GM12864 (cell line): ENCODE measurements around the gene IFFO2.

Experiments used
- DNase-seq: peaks from one replicate; pipeline ENCODE4 v3.0.0-alpha.2; 2011; ENCODE audit warnings: low read depth
- H3K4me3 ChIP-seq: 2 replicates; pipeline ENCODE4 v1.5.1; 2011; ENCODE audit warnings: mild to moderate bottlenecking, low read depth, low read length, control low read depth
- TF ChIP-seq, protein P1 (sequence below): IDR thresholded peaks from 2 replicates; pipeline ENCODE4 v1.5.1; 2011; ENCODE audit warnings: low read depth, mild to moderate bottlenecking, moderate library complexity, low read length, control low read depth, inconsistent platforms; ENCODE audit errors: missing control alignments

IFFO2 gene

DNA sequence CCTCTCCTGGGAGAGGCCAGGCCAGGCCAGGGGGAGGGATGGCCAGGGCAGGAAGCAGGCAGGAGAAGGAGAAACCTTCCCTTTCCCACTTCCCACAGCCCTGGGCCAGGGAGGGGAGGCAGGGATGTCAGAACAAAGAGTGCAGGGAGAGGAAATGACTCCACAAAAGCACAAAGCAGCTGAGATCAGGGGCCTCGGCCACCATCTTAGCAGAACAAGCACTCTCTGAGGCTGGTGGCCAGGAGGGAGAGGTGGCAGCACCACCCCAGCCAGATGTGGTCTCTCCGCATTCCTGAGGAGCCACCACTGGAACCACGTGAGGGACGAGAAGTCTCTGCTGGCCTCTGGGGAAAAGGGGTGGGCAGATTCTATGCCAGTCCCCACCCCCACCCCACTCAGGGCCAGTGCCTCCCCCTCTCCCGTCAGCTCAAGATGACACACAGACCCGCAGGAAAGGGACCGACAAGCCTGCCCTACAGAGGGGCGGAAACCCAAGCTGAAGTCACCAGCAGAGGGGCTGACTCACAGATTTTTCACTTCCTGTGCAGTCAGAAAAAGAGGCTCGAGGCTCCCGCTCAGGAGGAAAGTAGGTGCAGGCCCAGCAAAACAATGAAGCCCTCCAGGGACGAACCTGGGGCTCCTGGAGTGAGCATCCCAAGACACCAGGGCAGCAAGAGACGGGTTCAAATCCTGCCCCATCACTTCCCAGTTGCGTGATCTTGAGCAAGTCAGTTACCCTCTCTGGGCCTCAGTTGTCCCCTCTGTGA is 30.0 kb downstream of the IFFO2 start:
- TF ChIP-seq, protein P1, sequence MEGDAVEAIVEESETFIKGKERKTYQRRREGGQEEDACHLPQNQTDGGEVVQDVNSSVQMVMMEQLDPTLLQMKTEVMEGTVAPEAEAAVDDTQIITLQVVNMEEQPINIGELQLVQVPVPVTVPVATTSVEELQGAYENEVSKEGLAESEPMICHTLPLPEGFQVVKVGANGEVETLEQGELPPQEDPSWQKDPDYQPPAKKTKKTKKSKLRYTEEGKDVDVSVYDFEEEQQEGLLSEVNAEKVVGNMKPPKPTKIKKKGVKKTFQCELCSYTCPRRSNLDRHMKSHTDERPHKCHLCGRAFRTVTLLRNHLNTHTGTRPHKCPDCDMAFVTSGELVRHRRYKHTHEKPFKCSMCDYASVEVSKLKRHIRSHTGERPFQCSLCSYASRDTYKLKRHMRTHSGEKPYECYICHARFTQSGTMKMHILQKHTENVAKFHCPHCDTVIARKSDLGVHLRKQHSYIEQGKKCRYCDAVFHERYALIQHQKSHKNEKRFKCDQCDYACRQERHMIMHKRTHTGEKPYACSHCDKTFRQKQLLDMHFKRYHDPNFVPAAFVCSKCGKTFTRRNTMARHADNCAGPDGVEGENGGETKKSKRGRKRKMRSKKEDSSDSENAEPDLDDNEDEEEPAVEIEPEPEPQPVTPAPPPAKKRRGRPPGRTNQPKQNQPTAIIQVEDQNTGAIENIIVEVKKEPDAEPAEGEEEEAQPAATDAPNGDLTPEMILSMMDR, result peak; percentile 19
- peak overlapping the region; percentile 58 for H3K4me3 ChIP-seq
- DNase-seq, result peak; percentile 83

GRCh38 chr1:18925279-18925678 is 31.2 kb downstream of the IFFO2 start:
- TF ChIP-seq, protein P1, result no peak
- DNase-seq, result no peak
- H3K4me3 ChIP-seq, result no peak overlapping the region

GRCh38 chr1:18924221-18924691 is 32.2 kb downstream of the IFFO2 start:
- TF ChIP-seq, protein P1, result no peak
- no peak for DNase-seq
- H3K4me3 ChIP-seq, result no peak overlapping the region

- TF ChIP-seq, protein P1, result no peak
- no peak overlapping the region for H3K4me3 ChIP-seq
- DNase-seq, result no peak
Observed at GRCh38 chr1:18923756-18924211, 32.7 kb downstream of the IFFO2 start.

DNA sequence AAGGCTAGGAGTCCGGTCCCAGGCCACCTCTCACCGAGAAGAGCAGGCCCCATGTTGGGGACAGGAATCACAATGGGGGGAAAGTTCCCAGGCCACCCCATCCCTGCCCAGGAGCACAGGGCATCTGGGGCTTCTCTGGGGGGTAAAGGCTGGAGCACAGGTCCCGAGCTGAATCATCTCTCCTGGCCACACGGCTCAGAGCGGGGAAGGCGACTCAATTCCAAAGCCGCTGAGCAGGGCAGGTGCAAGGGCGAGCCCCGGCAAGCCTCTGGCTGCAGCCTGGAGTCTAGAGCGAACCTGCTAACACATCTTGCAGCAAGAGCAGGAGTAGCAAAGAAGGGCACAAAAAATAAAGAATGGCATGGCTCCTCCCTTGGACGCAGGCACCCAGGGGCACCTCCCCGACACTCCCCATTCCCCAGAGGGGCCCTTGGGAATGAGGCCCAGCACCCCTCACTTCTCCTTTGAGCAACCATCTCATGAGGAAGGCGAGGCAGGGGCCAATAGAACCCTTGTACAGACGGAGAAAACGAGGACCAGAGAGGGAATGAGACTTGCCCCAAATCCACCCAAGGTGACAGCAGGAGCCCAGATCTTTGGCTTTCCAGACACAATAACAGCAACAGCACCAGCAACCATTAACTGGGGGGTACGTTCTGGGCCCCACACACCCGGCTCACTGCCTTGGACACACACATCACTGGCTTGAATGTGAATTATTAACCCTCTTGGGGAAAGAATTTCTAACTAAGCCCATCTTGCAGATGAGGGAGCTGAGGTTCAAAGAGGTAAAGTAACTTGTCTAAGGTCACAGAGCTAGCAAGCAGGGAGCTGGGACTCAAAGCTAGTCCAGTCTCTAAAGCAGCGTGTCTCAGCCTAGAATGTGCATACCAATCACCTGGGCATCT is 33.4 kb downstream of the IFFO2 start:
- no peak for DNase-seq
- no peak overlapping the region for H3K4me3 ChIP-seq
- TF ChIP-seq, protein P1, result no peak

DNA sequence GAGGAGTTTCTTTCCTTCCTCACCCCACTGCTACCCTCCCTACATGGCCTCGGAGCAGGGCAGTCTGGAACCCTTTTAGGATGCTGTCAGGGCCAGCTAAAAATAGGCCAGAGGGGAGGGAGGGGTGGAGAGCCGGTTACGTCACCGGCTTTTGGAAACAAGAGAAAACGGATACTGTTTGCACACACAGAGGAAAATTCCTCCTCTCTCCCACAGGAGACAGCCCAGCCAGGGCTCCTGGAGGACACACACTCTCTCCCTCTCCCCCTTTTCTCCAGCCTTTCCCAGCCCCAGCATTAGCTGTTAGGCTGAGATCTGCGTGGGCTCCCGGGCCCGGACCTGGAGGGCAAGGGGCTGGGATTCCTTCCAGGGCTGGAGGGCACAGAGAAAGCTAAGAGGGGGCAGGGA is 34.2 kb downstream of the IFFO2 start:
- H3K4me3 ChIP-seq, result no peak overlapping the region
- no peak for DNase-seq
- TF ChIP-seq, protein P1, result no peak
